Esophagus muscularis mucosa (tissue), 3 donors: Measurements from ENCODE around the gene TESMIN.

Experiments used
- CTCF ChIP-seq, 3 experiments: fragments of 200-600 bp in 2 of 3; fragments of 450-650 bp in 1 of 3; sonication (generic) in 2 of 3; IDR thresholded peaks; one replicate each; pipeline ENCODE4 v1.5.1; 2017 to 2019; ENCODE audit warnings: antibody characterized with exemption in 3 of 3, mild to moderate bottlenecking in 2 of 3, moderate library complexity in 1 of 3
- EP300 ChIP-seq: sonication (generic); formaldehyde crosslinking; IDR thresholded peaks from one replicate; pipeline ENCODE4 v1.6.1; 2017; ENCODE audit warnings: antibody characterized with exemption

- no peak for TF ChIP-seq CTCF (IDR thresholded peaks at IDR 0.05)
- TF ChIP-seq EP300: no peak
Observed at GRCh38 chr11:68687311-68687710, 64.0 kb downstream of the TESMIN start.
